GM20431 (cell line): ENCODE data around the gene LMBRD1.
"Not testable (repeated sequence)": the region's sequence is repeated elsewhere in the genome, so short reads cannot be mapped to it uniquely, and the experiment has no call there.

Experiments used
- in situ Hi-C: fragments of 300-500 bp; cut with MseI, MboI; formaldehyde crosslinking; loops from one replicate; pipeline ENCODE4 v1.15.0; 2020; ENCODE audit warnings: low sequenced_read_pairs; ENCODE audit not compliant: unreplicated experiment

LMBRD1 gene

GRCh38 chr6:69761853-69762252 is 35.0 kb downstream of the LMBRD1 start:
- in situ Hi-C loops = no loop called here

GRCh38 chr6:69758214-69758613 is 38.6 kb downstream of the LMBRD1 start:
- in situ Hi-C loops = no loop called here

GRCh38 chr6:69756907-69757306 is 39.9 kb downstream of the LMBRD1 start:
- in situ Hi-C loops = no loop called here

DNA sequence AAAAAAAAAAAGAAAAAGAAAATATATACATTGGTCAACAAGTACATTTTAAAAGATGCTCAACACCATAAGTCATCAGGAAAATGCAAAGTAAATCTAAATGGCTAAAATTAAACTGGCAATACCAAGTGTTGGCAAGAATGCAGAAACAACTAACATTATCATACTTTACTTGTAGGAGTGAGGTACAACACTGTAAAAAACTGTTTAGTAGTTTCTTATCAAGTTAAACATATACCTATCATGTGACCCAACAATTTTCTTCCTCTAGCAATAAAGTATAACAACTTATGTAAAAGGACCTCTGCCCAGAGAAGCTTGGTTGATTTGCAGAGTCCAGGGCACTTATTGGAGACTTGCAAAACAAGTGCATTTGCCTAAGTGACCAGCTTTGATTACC is 40.4 kb downstream of the LMBRD1 start:
- in situ Hi-C loops = no loop called here

GRCh38 chr6:69735027-69735426 is 61.8 kb downstream of the LMBRD1 start:
- in situ Hi-C loops = no loop called here

- in situ Hi-C loops = no loop called here
Measured at GRCh38 chr6:69732640-69733039, 64.2 kb downstream of the LMBRD1 start.

- in situ Hi-C loops = no loop called here
Measured at GRCh38 chr6:69732045-69732444, 64.8 kb downstream of the LMBRD1 start.

- in situ Hi-C loops = no loop called here
Measured at GRCh38 chr6:69729870-69730449, 66.8 kb downstream of the LMBRD1 start.

DNA sequence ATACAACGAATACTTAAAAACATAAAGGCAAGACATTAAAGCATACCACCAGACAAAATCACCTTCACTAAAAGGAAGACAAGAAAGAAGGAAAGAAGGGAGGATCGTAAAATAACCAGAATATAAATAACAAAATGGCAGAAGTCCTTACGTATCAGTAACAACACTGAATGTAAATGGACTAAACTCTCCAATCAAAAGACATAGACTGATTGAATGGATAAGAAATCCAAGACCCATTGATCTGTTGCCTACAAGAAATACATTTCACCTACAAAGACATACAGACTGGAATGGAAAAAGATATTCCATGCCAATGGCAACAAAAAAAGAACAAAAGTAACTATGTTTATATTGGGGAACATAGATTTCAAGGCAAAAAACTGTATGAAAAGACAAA is 74.1 kb downstream of the LMBRD1 start:
- in situ Hi-C loops = no loop called here

- in situ Hi-C loops = no loop called here
Measured at GRCh38 chr6:69719602-69720193, 77.1 kb downstream of the LMBRD1 start.

DNA sequence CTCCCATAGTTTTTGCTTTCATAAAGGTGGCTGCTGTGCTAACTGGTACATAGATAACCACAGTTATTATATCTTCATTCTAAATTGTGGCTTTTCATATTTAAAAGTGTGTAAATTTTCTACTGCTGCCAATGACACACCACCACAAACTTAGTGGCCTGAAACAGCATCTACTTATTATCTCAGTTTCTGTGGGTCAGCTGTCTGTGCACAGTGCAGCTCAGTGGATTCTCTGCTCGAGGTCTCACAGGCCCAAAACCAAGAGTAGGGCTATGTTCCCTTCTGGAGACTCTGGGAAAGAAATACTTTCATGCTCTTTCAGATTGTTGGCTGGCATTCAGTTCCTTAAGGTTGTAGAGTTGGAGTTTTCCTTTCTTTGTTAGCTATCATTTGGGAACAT is 90.1 kb downstream of the LMBRD1 start:
- in situ Hi-C loops = no loop called here

DNA sequence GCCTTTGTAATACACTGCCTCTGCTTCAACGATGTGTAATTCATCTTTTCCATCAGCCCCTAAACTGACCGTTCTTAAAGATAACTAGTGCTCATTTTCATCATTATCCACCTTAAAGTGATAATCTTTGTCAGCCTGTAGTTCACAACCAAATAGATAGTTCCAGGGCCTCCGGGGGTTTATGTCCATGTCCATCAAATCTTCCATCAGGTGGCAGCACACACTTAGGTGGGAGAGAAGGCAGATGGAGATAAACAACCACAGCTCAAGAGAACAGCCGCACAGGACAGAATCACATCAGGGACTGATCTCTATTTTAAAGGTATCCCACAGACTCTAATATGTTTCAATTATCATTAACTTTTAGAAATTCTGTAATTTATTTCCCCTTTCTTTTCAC is 90.9 kb downstream of the LMBRD1 start:
- in situ Hi-C loops = no loop called here

GRCh38 chr6:69704916-69705315 is 91.9 kb downstream of the LMBRD1 start:
- in situ Hi-C loops = no loop called here

DNA sequence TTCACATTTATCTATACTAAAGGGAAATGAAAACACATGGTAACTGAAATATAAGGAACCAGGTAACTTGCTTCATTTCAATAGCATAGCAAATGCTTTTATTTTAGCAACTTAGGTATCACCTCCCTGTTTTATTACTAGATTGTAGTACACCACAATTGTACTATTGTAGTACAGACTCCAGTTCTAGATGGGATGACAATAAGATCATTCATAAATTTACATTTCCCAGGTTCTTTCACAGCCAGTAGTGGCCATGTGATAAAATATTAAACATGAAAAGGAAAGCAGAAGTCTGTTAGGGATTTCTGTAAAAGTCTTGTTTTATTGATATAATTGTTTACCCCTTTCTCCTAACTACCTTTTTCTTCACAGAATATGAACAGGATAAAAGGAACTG is 97.2 kb downstream of the LMBRD1 start:
- in situ Hi-C loops = no loop called here

GRCh38 chr6:69696273-69696672 is 100.5 kb downstream of the LMBRD1 start:
- in situ Hi-C loops = no loop called here

- in situ Hi-C loops = no loop called here
Measured at GRCh38 chr6:69693762-69694161, 103.0 kb downstream of the LMBRD1 start.

GRCh38 chr6:69690986-69691385 is 105.8 kb downstream of the LMBRD1 start:
- in situ Hi-C loops = no loop called here

DNA sequence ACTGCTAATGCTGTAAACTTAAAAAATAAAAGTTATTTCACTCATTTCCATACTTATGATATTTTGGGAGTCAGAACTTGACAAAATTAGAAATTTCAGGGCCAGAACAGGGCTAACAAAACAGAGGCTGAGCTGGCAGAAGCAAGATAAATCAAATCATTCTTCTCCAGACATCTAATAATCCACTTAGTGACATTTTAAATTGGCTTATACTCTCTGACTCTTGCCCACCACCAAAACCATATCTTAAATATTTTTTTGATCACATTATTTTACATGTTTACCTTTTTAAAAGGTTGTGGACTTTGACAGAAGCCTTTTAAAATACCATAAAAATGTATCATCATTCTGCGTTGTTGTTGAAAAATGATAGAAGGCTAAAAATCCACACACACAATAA is 116.5 kb downstream of the LMBRD1 start:
- in situ Hi-C loops = no loop called here

DNA sequence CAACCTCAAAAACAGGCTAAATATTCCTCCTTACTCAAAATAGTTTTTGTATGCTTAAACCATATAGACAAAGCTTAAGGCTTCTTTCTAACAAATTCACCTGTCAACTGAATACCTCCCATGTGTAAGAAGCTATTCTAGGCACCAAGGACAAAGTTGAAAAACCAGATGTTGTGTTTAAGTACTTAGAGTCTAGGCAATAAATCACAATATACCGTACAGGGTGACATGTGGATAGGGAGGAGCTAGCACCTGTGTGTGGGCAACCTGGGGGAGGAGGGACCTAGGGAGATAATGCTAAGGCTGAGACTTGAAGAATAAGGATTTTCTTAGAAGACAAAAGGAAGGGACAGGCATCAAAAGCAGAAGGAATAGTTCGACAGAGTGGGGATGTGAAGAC is 123.5 kb downstream of the LMBRD1 start:
- in situ Hi-C loops = no loop called here

- in situ Hi-C loops = no loop called here
Measured at GRCh38 chr6:69668916-69669315, 127.9 kb downstream of the LMBRD1 start.

- in situ Hi-C loops = not testable (repeated sequence)
Measured at GRCh38 chr6:69666779-69667178, 130.0 kb downstream of the LMBRD1 start.

- in situ Hi-C loops = no loop called here
Measured at GRCh38 chr6:69665437-69665836, 131.4 kb downstream of the LMBRD1 start.
